ENCODE data around the gene PYCARD.

Gene PYCARD

GRCh38 chr16:31184888-31185287, 17.7 kb downstream of the PYCARD start:
- no peak for TF ChIP-seq CTCF (IDR thresholded peaks at IDR 0.05; ENCODE audit: insufficient read depth, low read depth, low read length, missing control alignments)
- DNase-seq (ENCODE audit: low read depth): no peak
- no peak overlapping the region for H3K4me3 ChIP-seq (ENCODE audit: low read depth, low read length)

- no peak overlapping the region for H3K4me3 ChIP-seq (ENCODE audit: low read depth, low read length)
- TF ChIP-seq CTCF (IDR thresholded peaks at IDR 0.05; ENCODE audit: insufficient read depth, low read depth, low read length, missing control alignments): no peak
- no peak for DNase-seq (ENCODE audit: low read depth)
Measured at GRCh38 chr16:31183432-31184428, 18.8 kb downstream of the PYCARD start.

DNA sequence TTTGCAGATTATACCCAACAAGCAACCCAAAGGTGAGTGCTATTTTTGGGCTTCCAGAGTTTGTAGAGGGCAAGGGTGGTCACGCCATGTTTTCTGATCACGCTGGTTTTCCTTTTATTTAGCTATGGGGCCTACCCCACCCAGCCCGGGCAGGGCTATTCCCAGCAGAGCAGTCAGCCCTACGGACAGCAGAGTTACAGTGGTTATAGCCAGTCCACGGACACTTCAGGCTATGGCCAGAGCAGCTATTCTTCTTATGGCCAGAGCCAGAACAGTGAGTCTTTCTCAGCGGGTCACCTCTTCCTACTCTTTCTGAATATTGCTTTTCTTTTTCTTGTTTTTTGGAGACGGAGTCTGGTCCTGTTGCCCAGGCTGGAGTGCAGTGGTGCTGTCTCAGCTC, 20.2 kb downstream of the PYCARD start:
- TF ChIP-seq CTCF (IDR thresholded peaks at IDR 0.05; ENCODE audit: insufficient read depth, low read depth, low read length, missing control alignments): no peak
- peak overlapping the region; percentile 60 for H3K4me3 ChIP-seq (ENCODE audit: low read depth, low read length)
- DNase-seq (ENCODE audit: low read depth): no peak

DNA sequence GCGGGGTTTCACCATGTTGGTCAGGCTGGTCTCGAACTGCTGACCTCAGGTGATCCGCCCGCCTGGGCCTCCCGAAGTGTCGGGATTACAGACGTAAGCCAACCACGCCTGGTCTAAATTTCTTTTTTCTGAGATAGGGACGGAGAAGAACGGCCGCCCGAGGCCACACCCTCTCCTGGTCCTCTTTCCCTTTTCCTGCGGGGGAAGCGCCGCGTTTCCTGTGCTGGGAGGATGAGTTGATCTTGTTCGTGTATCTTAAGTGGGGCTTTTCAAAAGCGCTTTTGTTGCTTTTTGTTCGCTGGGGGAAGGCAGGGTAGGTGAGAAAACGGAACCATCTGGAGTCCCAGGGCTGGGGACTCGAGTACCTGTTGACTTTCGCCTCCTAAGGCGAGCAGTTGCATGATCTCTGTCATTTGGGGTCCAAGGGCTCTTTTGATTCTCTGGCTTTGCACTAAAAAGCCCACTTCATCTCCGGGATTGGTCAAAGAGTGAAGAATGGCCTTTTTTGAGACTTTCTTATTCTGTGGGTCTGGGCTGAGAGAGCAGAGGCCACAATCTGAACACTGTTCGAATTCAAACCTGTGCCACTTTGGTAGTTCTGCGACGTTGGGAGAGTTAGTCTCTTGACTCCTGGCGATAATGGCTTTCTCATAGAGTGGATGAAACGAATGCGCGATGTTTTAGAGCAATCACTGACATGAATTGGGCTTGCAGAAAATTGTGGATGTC, 21.3 kb downstream of the PYCARD start:
- no peak for DNase-seq (ENCODE audit: low read depth)
- peak overlapping the region; percentile 60 for H3K4me3 ChIP-seq (ENCODE audit: low read depth, low read length)
- TF ChIP-seq CTCF (IDR thresholded peaks at IDR 0.05; ENCODE audit: insufficient read depth, low read depth, low read length, missing control alignments): no peak

DNA sequence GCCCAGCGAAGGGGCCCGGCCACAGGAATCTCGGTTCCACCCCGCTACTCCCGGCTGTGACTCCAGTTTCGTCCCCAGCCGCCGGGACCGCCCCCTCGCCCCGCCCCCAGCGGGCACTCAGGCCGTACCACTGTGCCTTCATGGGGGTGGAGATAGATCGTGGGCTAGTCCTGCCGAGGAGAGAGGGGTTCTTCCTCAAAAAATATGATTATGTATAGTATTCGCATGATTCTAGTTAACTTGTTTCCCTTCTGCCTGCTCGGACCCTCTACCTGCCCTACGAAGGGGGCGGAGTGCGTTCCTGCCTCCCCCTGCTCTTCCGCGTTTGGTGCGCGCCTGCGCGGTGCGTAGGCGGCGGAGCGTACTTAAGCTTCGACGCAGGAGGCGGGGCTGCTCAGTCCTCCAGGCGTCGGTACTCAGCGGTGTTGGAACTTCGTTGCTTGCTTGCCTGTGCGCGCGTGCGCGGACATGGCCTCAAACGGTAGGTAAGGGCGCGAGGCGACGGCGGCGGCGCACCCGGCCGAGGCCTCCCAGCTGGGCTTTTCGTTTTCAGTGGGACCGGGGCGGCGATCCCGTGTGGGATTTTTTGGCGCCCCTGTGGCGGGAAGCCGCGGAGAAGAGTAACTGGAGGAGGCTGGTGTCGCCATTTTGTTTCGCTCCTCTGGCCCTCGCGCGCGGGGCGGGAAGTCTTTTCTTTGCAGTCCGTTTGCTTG, 22.7 kb downstream of the PYCARD start, which contains the start of gene FUS:
TSS of gene FUS (plus strand) at position 393 of the 713 bp plus-strand sequence. CDS start at position 469, 76 bp downstream.
- peak within 1 kb of the TSS; percentile 60 for H3K4me3 ChIP-seq (ENCODE audit: low read depth, low read length)
- no peak for TF ChIP-seq CTCF (IDR thresholded peaks at IDR 0.05; ENCODE audit: insufficient read depth, low read depth, low read length, missing control alignments)
- peak; percentile 96 for DNase-seq (ENCODE audit: low read depth)

GRCh38 chr16:31179219-31179746, 23.3 kb downstream of the PYCARD start:
- TF ChIP-seq CTCF (IDR thresholded peaks at IDR 0.05; ENCODE audit: insufficient read depth, low read depth, low read length, missing control alignments): no peak
- DNase-seq (ENCODE audit: low read depth): no peak
- H3K4me3 ChIP-seq (ENCODE audit: low read depth, low read length): peak overlapping the region; percentile 60

Data from GM12865 (cell line).